Right atrium auricular region (tissue), 2 donors: ENCODE data around the gene CHMP4A. TPM values are rescaled to one million over a fixed set of nuclear protein-coding genes. Genes with fewer than 3 reads are reported as not detected.
"Not testable (repeated sequence)": the region's sequence is repeated elsewhere in the genome, so short reads cannot be mapped to it uniquely, and the experiment has no call there.

Source experiments
- DNase-seq: peaks from one replicate; pipeline ENCODE4 v3.0.0-alpha.2; 2019; ENCODE audit warnings: low spot score
- H3K27ac ChIP-seq, 2 donors: fragments of 200-600 bp; sonication (generic); 1 replicate in 1 of 2; 2 replicates in 1 of 2; pipeline ENCODE4 v1.5.1; 2016 to 2019
- H3K27me3 ChIP-seq, 2 donors: fragments of 200-600 bp; sonication (generic); one replicate each; pipeline versions ENCODE4 v1.5.1 to v1.6.0; 2017 to 2019
- H3K36me3 ChIP-seq: fragments of 200-600 bp; sonication (generic); one replicate; pipeline ENCODE4 v1.5.1; 2016
- H3K4me1 ChIP-seq, 2 donors: fragments of 200-600 bp; sonication (generic); one replicate each; pipeline versions ENCODE4 v1.5.1 to v1.6.0; 2017 to 2019
- H3K4me3 ChIP-seq, 2 donors: fragments of 200-600 bp; sonication (generic); 1 replicate in 1 of 2; 2 replicates in 1 of 2; pipeline ENCODE4 v1.5.1; 2017 to 2019; ENCODE audit warnings: mild to moderate bottlenecking in 1 of 2, moderate library complexity in 1 of 2
- H3K9me3 ChIP-seq, 2 donors: fragments of 200-600 bp; sonication (generic); one replicate each; pipeline ENCODE4 v1.5.1; 2019
- CTCF ChIP-seq, 2 donors: fragments of 200-600 bp; sonication (generic); IDR thresholded peaks; one replicate each; pipeline ENCODE4 v1.5.1; 2019; ENCODE audit warnings: antibody characterized with exemption in 2 of 2
- total RNA-seq, 2 donors: library from RNA; depleted of rRNA; stranded (reverse); fragments of >200 nt; gene quantifications; one replicate each; pipeline ENCODE4 v1.1.0, GENCODE V29; 2016

CHMP4A gene
- total RNA-seq, 2 donors from 2014 or later = 31.6 to 63.0 TPM

- Histone ChIP-seq H3K4me1 (no peaks in the 10 kb centered on the region), H3K27ac (peak overlapping the region in 1 of 2 donors; percentile 41), H3K27me3 (no peaks in the 10 kb centered on the region), H3K36me3 (peaks cover 10% of the 10 kb centered on the region), H3K9me3 (no peaks in the 10 kb centered on the region), H3K4me3 (no peak overlapping the region)
- TF ChIP-seq CTCF (IDR thresholded peaks at IDR 0.05) = no peak
- no peak for DNase-seq
These were observed 11.4 kb upstream of the CHMP4A start for GRCh38 chr14:24224618-24225071.

DNA sequence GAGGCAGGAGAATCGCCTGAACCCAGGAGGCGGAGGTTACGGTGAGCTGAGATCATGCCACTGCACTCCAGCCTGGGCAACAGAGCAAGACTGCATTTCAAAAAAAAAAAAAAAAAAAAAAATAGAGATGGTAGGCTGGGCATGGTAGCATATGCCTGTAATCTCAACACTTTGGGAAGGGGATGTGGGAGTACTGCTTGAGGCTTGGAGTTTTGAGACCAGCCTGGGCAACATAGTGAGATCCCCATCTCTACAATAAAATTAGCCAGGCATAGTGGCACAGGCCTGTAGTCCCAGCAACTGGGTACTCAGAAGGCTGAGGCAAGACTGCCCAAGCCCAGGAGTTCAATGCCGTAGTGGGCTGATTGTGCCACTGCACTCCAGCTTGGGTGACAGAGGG, 9.7 kb upstream of the CHMP4A start:
- H3K4me1 ChIP-seq, H3K9me3 ChIP-seq, H3K27me3 ChIP-seq, H3K27ac ChIP-seq, H3K4me3 ChIP-seq, H3K36me3 ChIP-seq, DNase-seq: not testable (repeated sequence)

GRCh38 chr14:24219521-24219920, 6.2 kb upstream of the CHMP4A start:
- H3K27me3 ChIP-seq = no peaks in the 10 kb centered on the region
- no peaks in the 10 kb centered on the region for H3K9me3 ChIP-seq
- no peak for TF ChIP-seq CTCF (IDR thresholded peaks at IDR 0.05)
- peaks cover 0 to 14% of the 10 kb centered on the region in 2 donors for H3K4me1 ChIP-seq
- H3K36me3 ChIP-seq = peaks cover 7% of the 10 kb centered on the region
- no peak overlapping the region for H3K4me3 ChIP-seq
- no peak for DNase-seq
- no peak overlapping the region for H3K27ac ChIP-seq

- H3K36me3 ChIP-seq = peaks cover 7% of the 10 kb centered on the region
- no peak overlapping the region for H3K27ac ChIP-seq
- H3K4me3 ChIP-seq = no peak overlapping the region
- no peak for DNase-seq
- H3K27me3 ChIP-seq = no peaks in the 10 kb centered on the region
- no peak for TF ChIP-seq CTCF (IDR thresholded peaks at IDR 0.05)
- peaks cover 0 to 18% of the 10 kb centered on the region in 2 donors for H3K4me1 ChIP-seq
- no peaks in the 10 kb centered on the region for H3K9me3 ChIP-seq
These were observed 5.8 kb upstream of the CHMP4A start for GRCh38 chr14:24219080-24219479.

DNA sequence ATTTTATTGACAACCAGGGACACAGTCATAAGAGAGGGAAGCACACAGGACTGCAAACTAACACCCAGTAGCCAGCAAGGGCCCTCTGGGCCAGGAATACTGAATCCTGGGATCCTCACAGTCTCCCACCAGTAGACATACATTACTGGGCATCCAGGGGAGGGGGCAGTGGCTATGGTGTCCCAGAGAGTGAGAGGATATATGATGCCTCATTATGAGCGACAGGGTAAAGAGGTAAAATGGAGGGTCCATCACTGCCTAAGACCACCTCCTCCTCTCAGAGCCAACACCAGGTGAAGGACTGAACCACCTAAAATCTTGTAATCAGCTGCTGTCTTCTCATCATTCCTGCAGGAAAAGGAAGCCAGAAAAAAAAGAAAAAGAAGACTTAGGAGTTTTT, 3.6 kb upstream of the CHMP4A start:
- H3K27ac ChIP-seq, H3K9me3 ChIP-seq, H3K36me3 ChIP-seq, DNase-seq, H3K4me3 ChIP-seq, H3K27me3 ChIP-seq: not testable (repeated sequence)
- H3K4me1 ChIP-seq = peaks cover 0 to 28% of the 10 kb centered on the region in 2 donors

- peak overlapping the region in 1 of 2 donors; percentile 72 for H3K4me3 ChIP-seq
- no peak for TF ChIP-seq CTCF (IDR thresholded peaks at IDR 0.05)
- H3K27ac ChIP-seq = peak overlapping the region; percentile 89 to 90
- H3K36me3 ChIP-seq = peaks cover 7% of the 10 kb centered on the region
- H3K9me3 ChIP-seq = no peaks in the 10 kb centered on the region
- no peak for DNase-seq
- H3K27me3 ChIP-seq = no peaks in the 10 kb centered on the region
- peaks cover 0 to 34% of the 10 kb centered on the region in 2 donors for H3K4me1 ChIP-seq
These were observed 3.0 kb upstream of the CHMP4A start for GRCh38 chr14:24216345-24216699.

DNA sequence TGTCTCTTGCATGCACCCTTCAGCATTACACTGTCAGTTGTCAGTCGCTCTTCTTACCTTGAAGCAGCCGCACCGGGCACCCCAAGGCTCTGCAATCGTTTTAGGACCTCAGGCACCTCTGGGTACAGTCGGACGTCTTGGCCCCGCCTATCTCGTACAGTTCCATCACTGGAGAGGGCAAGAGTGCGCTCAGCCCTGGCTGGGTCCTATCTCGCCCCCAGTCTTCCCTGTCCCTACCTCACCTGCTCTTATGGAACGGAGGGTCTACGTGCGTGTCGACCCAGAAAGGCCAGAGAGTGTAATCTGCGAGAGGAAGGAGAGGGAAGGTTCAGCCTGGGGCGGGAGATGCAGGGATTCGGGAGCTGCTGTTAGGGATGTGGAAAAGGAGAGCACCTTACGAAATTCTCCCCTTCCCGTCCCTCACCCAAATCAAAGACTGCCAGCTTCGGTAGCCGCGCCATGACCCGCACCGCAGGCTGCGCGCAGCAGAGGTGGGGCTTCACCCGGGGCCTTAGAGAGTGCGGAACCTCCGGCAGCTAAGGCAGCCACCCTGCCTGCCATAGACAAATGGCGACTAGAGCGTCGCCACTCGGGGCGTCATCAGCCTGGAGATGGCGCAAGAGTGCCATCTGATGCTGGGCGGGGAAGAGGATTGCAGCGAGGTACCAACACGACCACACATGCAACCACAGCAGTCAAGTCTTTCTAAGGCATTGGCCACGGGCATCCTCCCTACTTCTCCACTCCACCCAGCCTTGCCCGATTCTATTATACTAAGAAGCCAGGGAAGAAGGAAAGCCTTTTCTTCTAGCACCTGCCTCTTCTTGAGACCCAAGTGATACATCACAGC, 2.4 kb upstream of the CHMP4A start, which contains the start of gene MDP1:
MDP1 (minus strand) TSS at position 572 of the 850 bp plus-strand sequence; CDS start at position 461, 111 bp downstream.
- peak; percentile 88 for DNase-seq
- peak in 1 of 2 donors; percentile 78 for TF ChIP-seq CTCF (IDR thresholded peaks at IDR 0.05)
- H3K9me3 ChIP-seq = no peaks in the 10 kb centered on the region
- peaks cover 7% of the 10 kb centered on the region for H3K36me3 ChIP-seq
- peaks cover 0 to 35% of the 10 kb centered on the region in 2 donors for H3K4me1 ChIP-seq
- peak within 1 kb of the TSS; percentile 89 to 90 for H3K27ac ChIP-seq
- peak within 1 kb of the TSS; percentile 68 to 72 for H3K4me3 ChIP-seq
- no peaks in the 10 kb centered on the region for H3K27me3 ChIP-seq
